Fibroblast of lung (primary cell): ENCODE measurements around the gene RXFP1. TPM values are rescaled to one million over a fixed set of nuclear protein-coding genes. Genes with fewer than 3 reads are reported as not detected.

Source experiments
- DNase-seq, 2 donors: peaks; one replicate each; pipeline versions ENCODE4 v3.0.0 to v3.0.0-alpha.2; 2010; ENCODE audit warnings: low read depth in 2 of 2
- H2AFZ ChIP-seq: 2 replicates; pipeline ENCODE4 v1.5.1; 2012; ENCODE audit warnings: low read length, control low read depth, inconsistent platforms
- H3K27ac ChIP-seq: 2 replicates; pipeline ENCODE4 v1.5.1; 2011; ENCODE audit warnings: low read length, control low read depth; ENCODE audit not compliant: insufficient read depth
- H3K27me3 ChIP-seq: 2 replicates; pipeline ENCODE4 v1.5.1; 2011; ENCODE audit warnings: mild to moderate bottlenecking, low read length; ENCODE audit not compliant: control insufficient read depth, insufficient read depth
- H3K36me3 ChIP-seq: 2 replicates; pipeline ENCODE4 v1.5.1; 2011; ENCODE audit warnings: low read length; ENCODE audit not compliant: control insufficient read depth, insufficient read depth
- H3K4me1 ChIP-seq: 2 replicates; pipeline ENCODE4 v1.5.1; 2011; ENCODE audit warnings: low read length; ENCODE audit not compliant: control insufficient read depth, insufficient read depth; ENCODE audit errors: extremely low read depth
- H3K4me2 ChIP-seq: 2 replicates; pipeline ENCODE4 v1.5.1; 2011; ENCODE audit warnings: low read length, control low read depth; ENCODE audit not compliant: insufficient read depth; ENCODE audit errors: extremely low read depth
- H3K4me3 ChIP-seq, 4 experiments: fragments of 200-600 bp in 1 of 4; sonication (generic) in 1 of 4; replicated peaks in 1 of 4; 2 replicates each; pipeline ENCODE4 v1.5.1; 2011 to 2016; ENCODE audit warnings: low read length in 4 of 4, low read depth in 3 of 4, mild to moderate bottlenecking in 3 of 4, control low read depth in 2 of 4, inconsistent platforms in 1 of 4, mixed read lengths in 1 of 4; ENCODE audit not compliant: insufficient read depth in 1 of 4; ENCODE audit errors: control extremely low read depth in 1 of 4
- H3K79me2 ChIP-seq: 2 replicates; pipeline ENCODE4 v1.5.1; 2012; ENCODE audit warnings: mild to moderate bottlenecking, low read length, inconsistent platforms; ENCODE audit not compliant: control insufficient read depth, insufficient read depth
- H3K9ac ChIP-seq: 2 replicates; pipeline ENCODE4 v1.5.1; 2011; ENCODE audit warnings: mild to moderate bottlenecking, low read length, control low read depth; ENCODE audit not compliant: insufficient read depth
- H3K9me3 ChIP-seq: 2 replicates; pipeline ENCODE4 v1.5.1; 2012; ENCODE audit warnings: low read depth, low read length; ENCODE audit not compliant: control insufficient read depth, insufficient read depth
- H4K20me1 ChIP-seq: 2 replicates; pipeline ENCODE4 v1.5.1; 2011; ENCODE audit warnings: low read length; ENCODE audit not compliant: control insufficient read depth, insufficient read depth; ENCODE audit errors: extremely low read depth
- EZH2 ChIP-seq: IDR thresholded peaks from 2 replicates; pipeline ENCODE4 v1.5.1; 2012; ENCODE audit warnings: low read length, control low read depth, mild to moderate bottlenecking; ENCODE audit errors: missing control alignments
- polyA plus RNA-seq, 2 donors: library from polyadenylated mRNA; depleted of rRNA in 1 of 2; stranded (reverse) in 1 of 2; unstranded in 1 of 2; fragments of >200 nt; gene quantifications; 2 replicates each; pipeline ENCODE4 v1.2.1, GENCODE V29; 2011 to 2012; ENCODE audit warnings: missing spikeins in 1 of 2
- total RNA-seq: library from RNA; depleted of rRNA; stranded (reverse); fragments of >200 nt; gene quantifications from 2 replicates; pipeline ENCODE4 v1.2.1, GENCODE V29; 2014
- TF ChIP-seq, protein P1 (sequence below), 2 donors: IDR thresholded peaks in 1 of 2; conservative IDR thresholded peaks in 1 of 2; 1 replicate in 1 of 2; 2 replicates in 1 of 2; pipeline ENCODE4 v1.5.1; 2011 to 2012; ENCODE audit warnings: low read length in 2 of 2, control low read depth in 1 of 2, inconsistent platforms in 1 of 2, low read depth in 1 of 2, mild to moderate bottlenecking in 1 of 2

Gene RXFP1
- total and polyA plus RNA-seq, 2 donors (not counting 1 experiment from before 2014, with no cell fraction given): 0.10 to 1.3 TPM

- no peak overlapping the region for H3K4me2 ChIP-seq
These were observed 167.1 kb downstream of the RXFP1 start for GRCh38 chr4:158688813-158689212.

More at GRCh38 chr4:158688813-158689212, 167.1 kb downstream of the RXFP1 start:
- Histone ChIP-seq H3K27ac (no peak overlapping the region), H3K9me3 (no peaks in the 10 kb centered on the region), H3K36me3 (no peaks in the 10 kb centered on the region), H3K4me3 (no peak overlapping the region), H3K4me1 (no peaks in the 10 kb centered on the region), H3K79me2 (no peaks in the 10 kb centered on the region), H3K27me3 (no peaks in the 10 kb centered on the region), H3K9ac (no peak overlapping the region), H4K20me1 (no peaks in the 10 kb centered on the region), H2AFZ (no peak overlapping the region)
- TF ChIP-seq EZH2: no peak
- TF ChIP-seq, protein P1, sequence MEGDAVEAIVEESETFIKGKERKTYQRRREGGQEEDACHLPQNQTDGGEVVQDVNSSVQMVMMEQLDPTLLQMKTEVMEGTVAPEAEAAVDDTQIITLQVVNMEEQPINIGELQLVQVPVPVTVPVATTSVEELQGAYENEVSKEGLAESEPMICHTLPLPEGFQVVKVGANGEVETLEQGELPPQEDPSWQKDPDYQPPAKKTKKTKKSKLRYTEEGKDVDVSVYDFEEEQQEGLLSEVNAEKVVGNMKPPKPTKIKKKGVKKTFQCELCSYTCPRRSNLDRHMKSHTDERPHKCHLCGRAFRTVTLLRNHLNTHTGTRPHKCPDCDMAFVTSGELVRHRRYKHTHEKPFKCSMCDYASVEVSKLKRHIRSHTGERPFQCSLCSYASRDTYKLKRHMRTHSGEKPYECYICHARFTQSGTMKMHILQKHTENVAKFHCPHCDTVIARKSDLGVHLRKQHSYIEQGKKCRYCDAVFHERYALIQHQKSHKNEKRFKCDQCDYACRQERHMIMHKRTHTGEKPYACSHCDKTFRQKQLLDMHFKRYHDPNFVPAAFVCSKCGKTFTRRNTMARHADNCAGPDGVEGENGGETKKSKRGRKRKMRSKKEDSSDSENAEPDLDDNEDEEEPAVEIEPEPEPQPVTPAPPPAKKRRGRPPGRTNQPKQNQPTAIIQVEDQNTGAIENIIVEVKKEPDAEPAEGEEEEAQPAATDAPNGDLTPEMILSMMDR (conservative IDR thresholded peaks at IDR 0.05 in 1 of 2, IDR thresholded peaks at IDR 0.05 in 1 of 2; ENCODE audit: low read depth in 1 of 2, low read length in 2 of 2): no peak
- DNase-seq: no peak

Other genes with a start within 250 kb of the RXFP1 start
- 7.2 and 11.2 TPM in 2 replicates for gene C4orf46, start 150.0 kb downstream of the RXFP1 start, total RNA-seq
- gene C4orf46, start 150.0 kb downstream of the RXFP1 start, polyA plus RNA-seq: 11.8 and 18.7 TPM in 2 replicates
- gene ETFDH, start 150.4 kb downstream of the RXFP1 start, total RNA-seq: 35.7 and 38.6 TPM in 2 replicates
- gene ETFDH, start 150.4 kb downstream of the RXFP1 start, polyA plus RNA-seq: 28.3 and 34.8 TPM in 2 replicates
- 34.4 and 36.0 TPM in 2 replicates for gene PPID, start 201.5 kb downstream of the RXFP1 start, total RNA-seq
- 18.4 and 23.6 TPM in 2 replicates for gene PPID, start 201.5 kb downstream of the RXFP1 start, polyA plus RNA-seq
- gene FNIP2, start 247.1 kb downstream of the RXFP1 start, total RNA-seq: 16.7 and 36.8 TPM in 2 replicates
- gene FNIP2, start 247.1 kb downstream of the RXFP1 start, polyA plus RNA-seq: 11.7 and 16.9 TPM in 2 replicates